Mucosa of stomach (tissue), 1 donor: Measurements from ENCODE around the gene COX19.

Experiments
- H3K27me3 ChIP-seq: one replicate; pipeline ENCODE4 v1.7.0; 2013; ENCODE audit warnings: mild to moderate bottlenecking, low read length; ENCODE audit not compliant: control insufficient read depth, insufficient read depth
- H3K36me3 ChIP-seq: one replicate; pipeline ENCODE4 v1.7.0; 2013; ENCODE audit warnings: low read length; ENCODE audit not compliant: control insufficient read depth, insufficient read depth
- H3K4me1 ChIP-seq: one replicate; pipeline ENCODE4 v1.7.0; 2013; ENCODE audit warnings: mild to moderate bottlenecking, low read length; ENCODE audit not compliant: control insufficient read depth, insufficient read depth
- H3K4me3 ChIP-seq: one replicate; pipeline ENCODE4 v1.7.0; 2013; ENCODE audit warnings: low read length
- H3K9ac ChIP-seq: one replicate; pipeline ENCODE4 v1.7.0; 2013; ENCODE audit warnings: mild to moderate bottlenecking, low read length, moderate library complexity
- H3K9me3 ChIP-seq: one replicate; pipeline ENCODE4 v1.7.0; 2013; ENCODE audit warnings: mild to moderate bottlenecking, low read length, moderate library complexity; ENCODE audit not compliant: control insufficient read depth
- donor health status: Pancreatic carcinoma.

The COX19 gene

GRCh38 chr7:994592-995308, 19.4 kb upstream of the COX19 start:
- Histone ChIP-seq H3K9me3 (no peaks in the 10 kb centered on the region), H3K4me1 (peaks cover 5% of the 10 kb centered on the region), H3K27me3 (peaks cover 24% of the 10 kb centered on the region), H3K9ac (no peak overlapping the region), H3K36me3 (no peaks in the 10 kb centered on the region), H3K4me3 (no peak overlapping the region)

GRCh38 chr7:992709-993607, 17.6 kb upstream of the COX19 start:
- Histone ChIP-seq H3K36me3 (no peaks in the 10 kb centered on the region), H3K9ac (no peak overlapping the region), H3K27me3 (peaks cover 30% of the 10 kb centered on the region), H3K4me3 (no peak overlapping the region), H3K9me3 (no peaks in the 10 kb centered on the region), H3K4me1 (peaks cover 11% of the 10 kb centered on the region)

GRCh38 chr7:991729-992656, 16.6 kb upstream of the COX19 start:
- Histone ChIP-seq H3K4me1 (peaks cover 11% of the 10 kb centered on the region), H3K36me3 (no peaks in the 10 kb centered on the region), H3K27me3 (peaks cover 30% of the 10 kb centered on the region), H3K9ac (no peak overlapping the region), H3K9me3 (no peaks in the 10 kb centered on the region), H3K4me3 (no peak overlapping the region)

GRCh38 chr7:990933-991728, 15.8 kb upstream of the COX19 start:
- Histone ChIP-seq H3K36me3 (no peaks in the 10 kb centered on the region), H3K9ac (no peak overlapping the region), H3K27me3 (peaks cover 33% of the 10 kb centered on the region), H3K4me1 (peaks cover 17% of the 10 kb centered on the region), H3K4me3 (no peak overlapping the region), H3K9me3 (no peaks in the 10 kb centered on the region)

- Histone ChIP-seq H3K9me3 (no peaks in the 10 kb centered on the region), H3K9ac (no peak overlapping the region), H3K4me1 (peaks cover 20% of the 10 kb centered on the region), H3K4me3 (no peak overlapping the region), H3K27me3 (peaks cover 38% of the 10 kb centered on the region), H3K36me3 (no peaks in the 10 kb centered on the region)
Measured at GRCh38 chr7:990352-990932, 15.1 kb upstream of the COX19 start.

GRCh38 chr7:988963-989529, 13.7 kb upstream of the COX19 start:
- no peaks in the 10 kb centered on the region for H3K36me3 ChIP-seq
- H3K4me3 ChIP-seq, result no peak overlapping the region
- H3K9ac ChIP-seq, result no peak overlapping the region
- H3K9me3 ChIP-seq, result no peaks in the 10 kb centered on the region
- H3K4me1 ChIP-seq, result peaks cover 20% of the 10 kb centered on the region
- H3K27me3 ChIP-seq, result peaks cover 43% of the 10 kb centered on the region

GRCh38 chr7:988426-988911, 13.1 kb upstream of the COX19 start:
- Histone ChIP-seq H3K27me3 (peaks cover 48% of the 10 kb centered on the region), H3K4me1 (peaks cover 19% of the 10 kb centered on the region), H3K4me3 (no peak overlapping the region), H3K9me3 (no peaks in the 10 kb centered on the region), H3K9ac (peak overlapping the region; percentile 28), H3K36me3 (no peaks in the 10 kb centered on the region)

- Histone ChIP-seq H3K36me3 (no peaks in the 10 kb centered on the region), H3K9ac (peak overlapping the region; percentile 28), H3K27me3 (peaks cover 50% of the 10 kb centered on the region)
Measured at GRCh38 chr7:987909-988308, 12.6 kb upstream of the COX19 start.

GRCh38 chr7:986766-987751, 11.7 kb upstream of the COX19 start:
- Histone ChIP-seq H3K4me1 (peaks cover 30% of the 10 kb centered on the region), H3K9me3 (no peaks in the 10 kb centered on the region), H3K27me3 (peaks cover 44% of the 10 kb centered on the region), H3K36me3 (no peaks in the 10 kb centered on the region), H3K9ac (no peak overlapping the region), H3K4me3 (no peak overlapping the region)

More at GRCh38 chr7:987909-988308, 12.6 kb upstream of the COX19 start:
- no peaks in the 10 kb centered on the region for H3K9me3 ChIP-seq
- no peak overlapping the region for H3K4me3 ChIP-seq
- H3K4me1 ChIP-seq, result peaks cover 22% of the 10 kb centered on the region
